Stimulated activated CD8-positive, alpha-beta memory T cell treated with anti-CD3 and anti-CD28 coated beads, Interleukin-2, amount 100 ng/mL, for 48 hours (primary cell): Measurements from ENCODE around the gene BCAS4.

Experiments
- DNase-seq, 2 donors: peaks; one replicate each; pipeline ENCODE4 v3.0.0-alpha.2; 2020; ENCODE audit warnings: low read depth in 2 of 2

The BCAS4 gene

DNA sequence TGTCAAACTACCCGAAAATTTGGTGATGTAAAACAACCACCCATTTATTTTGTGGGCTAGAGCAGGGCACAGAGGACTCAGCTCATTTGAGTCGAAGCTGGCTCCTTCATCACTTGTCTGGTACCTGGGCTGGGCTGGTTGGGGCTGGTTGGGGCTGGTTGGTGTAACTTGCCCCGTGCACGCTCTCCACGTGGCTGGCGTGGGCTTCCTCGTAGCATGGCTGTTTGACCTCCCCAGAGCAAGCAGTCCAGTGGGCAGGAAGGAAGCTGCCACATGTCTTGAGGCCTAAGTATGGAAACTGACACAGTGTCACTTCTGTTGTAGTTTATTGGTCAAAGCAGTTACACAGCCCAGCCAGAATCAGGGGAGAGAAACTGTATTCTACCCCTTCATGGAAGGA is 27.1 kb downstream of the BCAS4 start:
- DNase-seq, result no peak

DNA sequence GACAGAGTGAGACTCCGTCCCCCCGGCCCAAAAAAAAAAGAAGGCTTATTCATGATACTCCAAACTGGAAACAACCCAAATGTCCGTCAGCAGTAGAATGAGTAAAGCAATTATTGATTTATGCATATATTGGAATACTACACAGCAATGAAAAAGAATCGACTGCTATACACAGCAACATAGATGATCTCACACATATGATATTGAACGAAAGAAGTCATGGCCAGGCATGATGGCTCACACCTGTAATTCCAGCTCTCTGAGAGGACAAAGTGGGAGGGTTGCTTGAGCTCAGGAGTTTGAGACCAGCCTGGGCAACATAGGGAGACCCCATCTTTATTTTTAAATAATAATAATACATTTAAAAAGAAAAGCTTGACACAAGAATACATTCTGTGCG is 28.5 kb downstream of the BCAS4 start:
- DNase-seq, result no peak

DNA sequence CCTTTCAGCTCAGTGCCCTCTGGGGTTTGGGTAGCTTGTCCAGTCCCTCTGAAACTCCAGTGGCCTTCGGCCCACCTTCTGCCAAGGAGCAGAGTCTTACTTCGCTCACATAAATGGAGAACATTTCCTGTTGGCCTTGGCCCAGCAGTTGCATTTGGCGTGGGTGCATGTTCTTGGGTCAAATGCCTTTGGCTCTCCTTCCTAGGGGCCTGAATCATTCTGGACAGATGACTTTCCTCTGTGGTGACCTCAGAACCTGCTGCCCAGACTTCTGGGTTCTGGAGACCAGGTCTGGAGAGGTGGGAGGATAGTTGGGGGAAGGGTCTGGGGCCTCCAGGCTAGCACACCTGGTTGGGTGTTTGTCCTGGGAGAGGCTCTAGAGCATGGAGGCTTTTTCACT is 29.3 kb downstream of the BCAS4 start:
- DNase-seq, result no peak

DNA sequence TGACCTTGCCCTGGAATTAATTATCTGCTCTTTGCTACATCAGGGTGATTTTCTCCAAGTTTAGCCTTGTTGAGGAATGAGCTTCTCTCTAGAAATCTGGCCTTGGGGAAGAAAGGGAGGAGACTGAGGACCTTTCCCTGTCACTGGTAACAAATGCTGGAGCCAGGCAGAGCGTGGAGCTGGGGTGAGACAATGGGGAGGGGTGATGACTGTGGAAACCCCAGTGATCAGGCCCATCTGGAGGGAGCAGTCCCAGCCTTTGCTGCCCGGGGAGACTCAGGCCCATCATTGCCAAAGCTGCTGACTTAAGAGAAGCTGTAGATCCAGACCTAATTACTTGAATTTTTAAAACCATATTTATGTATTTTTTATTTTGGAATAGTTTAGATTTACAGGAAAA is 31.3 kb downstream of the BCAS4 start:
- DNase-seq, result no peak

DNA sequence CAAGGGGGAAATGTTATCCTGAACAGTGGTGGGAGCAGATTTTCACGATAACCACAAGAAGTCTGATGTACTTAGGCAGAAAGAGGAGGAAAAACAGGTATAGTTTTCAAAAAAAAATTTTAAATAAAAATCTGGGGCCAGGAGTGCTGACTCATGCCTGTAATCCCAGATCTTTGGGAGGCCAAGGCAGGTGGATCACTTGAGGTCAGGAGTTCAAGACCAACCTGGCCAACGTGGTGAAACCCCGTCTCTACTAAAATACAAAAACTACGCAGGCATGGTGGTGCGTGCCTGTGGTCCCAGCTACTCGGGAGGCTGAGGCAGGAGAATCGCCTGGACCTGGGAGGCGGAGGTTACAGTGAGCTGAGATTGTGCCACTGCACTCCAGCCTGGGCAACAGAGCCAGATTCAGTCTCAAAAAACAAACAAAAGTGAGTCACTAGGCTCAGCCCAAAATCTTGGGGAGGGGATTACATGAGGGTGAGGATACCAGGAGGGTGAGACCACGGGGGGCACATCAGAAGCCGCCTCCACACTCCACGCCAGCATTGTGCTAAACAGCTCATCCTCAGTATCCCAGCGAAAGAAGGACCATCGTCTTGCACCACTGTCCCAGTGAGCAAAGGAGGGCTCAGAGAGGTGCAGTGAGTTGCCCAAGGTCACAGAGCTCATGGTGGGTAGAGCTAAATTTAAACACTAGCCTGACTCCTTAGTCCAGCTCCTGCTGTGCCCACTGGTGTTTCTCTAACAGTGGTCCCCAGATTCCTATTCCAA is 33.7 kb downstream of the BCAS4 start:
- no peak for DNase-seq

DNA sequence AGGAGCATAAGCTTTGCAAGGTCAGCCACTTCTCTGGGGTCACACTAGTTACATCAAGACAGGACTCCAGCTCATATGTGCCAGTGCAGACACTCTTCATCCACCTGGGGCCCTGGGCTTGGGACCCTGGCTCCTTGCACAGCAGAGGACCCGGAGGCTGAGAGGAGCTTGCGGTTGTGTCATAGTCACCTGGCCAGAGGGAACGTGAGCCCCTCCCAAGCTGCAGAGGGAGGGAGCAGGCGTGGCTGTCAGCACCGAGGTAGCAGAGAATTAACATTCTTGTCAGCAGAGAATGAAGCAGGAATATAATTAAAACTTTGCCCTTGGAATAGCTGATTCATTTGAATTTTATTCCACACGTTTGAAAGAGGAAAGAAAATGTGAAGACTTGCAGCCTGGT is 36.8 kb downstream of the BCAS4 start:
- no peak for DNase-seq

DNA sequence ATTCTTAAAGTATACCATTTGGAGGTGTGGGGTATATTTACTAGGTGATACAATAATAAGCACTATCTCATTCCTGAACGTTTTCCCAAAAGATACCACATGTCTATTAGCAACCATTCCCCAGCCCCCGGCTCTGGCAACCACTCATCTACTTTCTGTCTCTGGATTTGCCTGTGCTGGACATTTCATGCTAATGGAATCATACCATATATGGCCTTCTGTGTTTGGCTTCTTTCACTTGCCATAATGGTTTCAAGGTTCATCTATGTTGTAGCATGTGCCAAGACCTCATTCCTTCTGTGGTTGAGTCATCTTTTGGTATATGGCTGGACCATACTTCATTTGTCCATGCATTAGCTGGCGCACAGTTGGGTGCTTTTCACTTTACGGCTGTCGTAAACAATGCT is 39.7 kb downstream of the BCAS4 start:
- DNase-seq, result no peak

DNA sequence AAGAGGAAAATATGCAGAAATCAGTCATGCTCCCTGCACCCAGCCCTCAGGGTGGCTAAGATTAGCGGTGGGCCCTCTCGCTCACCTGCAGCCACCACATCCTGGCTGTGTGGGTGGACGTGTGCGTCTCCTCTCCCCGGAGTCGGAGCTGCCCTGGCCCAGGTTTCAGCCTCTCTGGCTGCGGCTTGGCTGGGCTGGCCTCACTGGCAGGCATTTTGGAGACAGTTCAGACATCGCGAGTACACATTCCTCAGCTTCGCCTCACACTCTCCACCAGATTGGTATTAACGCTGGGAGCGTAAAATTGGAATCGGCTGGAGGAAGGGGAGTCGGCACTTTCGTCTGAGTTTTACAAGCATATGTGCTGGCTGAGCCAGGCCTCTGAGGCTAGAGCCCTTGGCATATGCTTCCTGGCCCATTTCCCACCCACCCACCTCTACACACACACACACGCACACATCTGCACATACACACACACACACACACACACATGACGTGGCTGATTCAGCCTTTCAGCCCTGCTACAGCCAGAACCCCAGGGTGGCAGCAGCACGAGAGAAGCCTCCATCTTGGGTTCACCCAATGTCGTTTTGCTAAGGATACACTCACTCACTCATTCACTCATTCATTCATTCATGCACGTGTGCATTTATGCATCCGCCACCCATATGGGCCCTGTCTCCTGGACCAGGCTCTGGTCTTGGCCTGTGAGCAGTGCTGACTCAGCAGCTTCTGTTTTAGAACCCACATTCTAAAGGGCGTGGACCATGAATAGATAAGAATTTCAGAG is 42.9 kb downstream of the BCAS4 start:
- DNase-seq, result no peak

DNA sequence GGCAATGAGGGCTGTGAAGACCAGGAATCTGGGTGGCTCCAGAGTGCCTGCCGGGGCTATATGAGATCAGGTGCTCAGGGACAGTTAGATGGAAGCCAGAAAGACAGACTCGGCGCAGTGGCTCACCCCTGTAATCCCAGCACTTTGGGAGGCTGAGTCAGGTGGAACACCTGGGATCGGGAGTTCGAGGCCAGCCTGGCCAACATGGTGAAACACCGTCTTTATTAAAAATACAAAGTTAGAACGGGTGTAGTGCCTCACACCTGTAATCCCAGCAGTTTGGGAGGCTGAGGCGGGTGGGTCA is 43.4 kb downstream of the BCAS4 start:
- no peak for DNase-seq

DNA sequence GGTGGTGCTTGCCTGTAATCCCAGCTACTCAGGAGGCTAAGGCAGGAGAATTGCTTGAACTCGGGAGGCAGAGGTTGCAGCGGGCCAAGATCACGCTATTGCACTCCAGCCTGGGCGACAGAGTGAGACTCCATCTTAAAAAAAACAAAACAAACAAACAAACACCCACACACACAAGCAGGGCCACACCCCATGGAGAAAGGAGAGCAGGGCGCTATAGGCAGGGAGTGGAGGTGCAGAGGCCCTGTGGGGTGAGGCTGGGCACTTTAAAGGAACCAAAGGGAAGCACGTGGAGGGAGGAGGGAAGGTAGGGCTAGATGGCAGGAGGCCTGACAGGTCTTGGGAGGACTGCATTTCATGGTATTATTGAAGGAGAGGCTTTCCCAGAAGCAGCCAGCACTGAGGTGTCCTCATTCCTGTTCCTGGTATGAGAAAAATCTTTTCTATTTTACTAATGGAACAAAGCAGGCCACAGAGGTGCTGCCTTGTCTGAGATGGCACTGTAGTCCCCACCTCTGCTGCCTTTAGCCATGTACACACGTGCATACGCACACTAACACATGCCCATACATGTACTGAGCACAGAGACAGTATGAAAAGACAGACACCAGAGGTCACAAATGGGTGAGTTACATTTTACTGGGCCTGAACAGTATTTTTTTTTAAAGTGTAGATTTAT is 44.0 kb downstream of the BCAS4 start:
- no peak for DNase-seq

DNA sequence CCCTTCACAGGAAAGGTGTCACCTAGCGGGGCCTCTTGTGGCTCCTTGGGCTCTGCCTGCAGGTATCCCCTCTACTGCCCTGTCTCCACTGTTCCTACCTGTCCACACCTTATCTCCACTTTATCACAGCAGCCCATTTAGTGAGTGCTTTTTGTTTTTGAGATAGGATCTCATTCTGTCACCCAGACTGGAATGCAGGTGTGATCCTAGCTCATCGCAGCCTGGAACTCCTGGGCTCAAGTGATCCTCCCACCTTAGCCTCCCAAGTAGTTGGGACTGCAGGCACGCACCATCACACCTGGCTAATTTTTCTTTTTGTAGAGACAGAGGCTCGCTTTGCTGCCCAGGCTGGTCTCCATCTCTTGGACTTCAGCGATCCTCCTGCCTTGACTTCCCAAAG is 48.0 kb downstream of the BCAS4 start:
- DNase-seq, result no peak

DNA sequence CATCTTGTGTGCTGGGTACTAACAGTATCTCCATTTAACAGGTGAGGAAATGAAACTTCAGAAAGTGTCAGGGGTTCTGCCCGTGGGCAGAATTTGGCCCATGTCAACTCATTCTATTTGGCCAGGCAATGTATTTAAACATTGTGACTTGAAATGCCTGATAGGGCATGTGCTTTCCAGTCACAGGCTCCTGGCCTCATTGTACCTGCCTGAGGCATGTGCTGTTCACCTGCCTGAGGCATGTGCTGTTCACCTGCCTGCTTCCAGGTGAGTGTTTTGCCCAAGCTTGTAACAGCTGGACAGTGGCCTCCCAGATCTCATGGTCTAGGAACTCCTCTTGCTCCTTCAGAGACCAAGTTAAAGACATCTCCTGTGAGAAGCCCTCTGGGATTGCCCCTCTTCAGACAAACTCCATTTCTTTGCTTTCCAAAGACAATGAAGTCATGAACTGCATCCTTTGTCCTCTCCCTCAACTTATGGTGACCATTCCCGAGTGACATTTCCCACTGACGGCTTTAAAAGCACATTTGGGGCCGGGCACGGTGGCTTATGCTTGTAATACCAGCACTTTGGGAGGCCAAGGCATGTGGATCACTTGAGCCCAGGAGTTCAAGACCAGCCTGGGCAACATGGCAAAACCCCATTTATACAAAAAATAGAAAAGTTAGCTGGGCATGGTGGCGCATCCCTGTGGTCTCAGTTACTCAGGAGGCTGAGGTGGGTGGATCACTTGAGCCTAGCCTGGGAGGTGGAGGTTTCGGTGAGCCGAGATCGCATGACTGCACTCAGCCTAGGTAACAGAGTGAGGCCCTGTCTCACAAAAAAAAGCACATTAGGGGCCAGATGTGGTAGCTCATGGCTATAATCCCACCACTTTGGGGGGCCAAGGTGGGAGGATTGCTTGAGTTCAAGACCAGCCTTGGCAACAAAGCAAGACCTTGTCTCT is 48.7 kb downstream of the BCAS4 start:
- no peak for DNase-seq

DNA sequence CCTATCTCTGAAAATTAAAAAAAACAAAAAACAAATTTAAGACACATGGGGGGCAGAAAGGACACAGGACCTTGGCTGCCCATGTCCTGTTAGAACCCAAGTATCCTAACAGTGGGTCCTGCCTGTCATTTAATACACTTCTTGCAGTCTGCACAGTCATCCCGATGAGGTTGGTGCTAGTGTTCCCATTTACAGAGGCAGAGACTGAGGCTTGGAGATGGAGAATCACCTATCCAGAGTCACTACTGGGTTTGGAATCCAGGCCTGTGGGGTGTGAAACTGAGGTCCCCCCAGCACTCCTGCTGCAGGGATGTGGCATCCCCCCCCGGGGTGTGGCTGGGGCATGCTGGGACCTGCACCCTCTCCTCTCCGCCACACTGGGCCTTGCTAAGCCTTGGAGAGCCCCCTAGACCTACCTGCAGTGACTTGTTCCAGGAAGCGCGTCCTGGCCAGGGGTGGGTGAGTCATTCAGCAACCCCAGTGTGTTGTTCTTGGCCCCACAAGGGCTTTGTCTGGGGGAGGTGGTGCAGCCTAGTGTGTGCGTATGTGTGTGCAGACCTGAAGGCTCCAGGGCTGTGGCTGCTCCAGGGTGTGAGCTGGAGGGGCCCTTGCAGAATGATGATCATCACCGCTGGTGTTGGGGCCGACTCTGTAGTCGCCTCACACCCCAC is 49.7 kb downstream of the BCAS4 start:
- DNase-seq, result peak; percentile 50 to 63

DNA sequence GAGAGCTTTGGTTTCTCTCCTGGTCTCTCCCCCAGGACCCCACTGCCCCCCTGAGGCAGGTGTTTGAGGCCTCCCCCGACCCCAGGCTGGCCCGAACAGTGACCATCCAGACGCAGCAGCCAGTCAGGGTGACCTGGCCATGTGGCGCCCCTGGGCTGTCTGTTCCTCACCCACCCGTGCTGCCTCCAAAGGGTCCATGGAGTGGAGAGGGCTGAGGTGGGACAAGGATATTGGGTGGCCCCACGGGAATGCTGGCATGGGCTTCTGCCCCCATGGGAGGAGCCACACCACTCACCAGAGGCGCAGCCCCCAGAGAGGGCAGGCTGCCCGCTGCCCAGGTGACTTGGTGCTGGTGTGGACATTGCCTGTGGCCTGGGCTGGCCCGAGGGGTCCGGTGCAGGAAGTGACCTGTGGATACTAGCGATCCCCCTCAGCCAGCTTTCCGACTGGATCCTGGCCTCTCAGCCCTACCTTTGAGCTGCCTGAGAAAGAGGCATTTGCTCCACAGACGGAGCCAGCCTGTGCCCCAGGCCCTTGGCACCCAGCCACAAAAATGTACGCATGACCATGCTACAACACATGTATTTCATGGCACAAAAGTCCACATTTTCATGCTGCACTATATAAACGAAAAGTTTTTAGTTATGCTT is 50.8 kb downstream of the BCAS4 start:
- DNase-seq, result no peak

DNA sequence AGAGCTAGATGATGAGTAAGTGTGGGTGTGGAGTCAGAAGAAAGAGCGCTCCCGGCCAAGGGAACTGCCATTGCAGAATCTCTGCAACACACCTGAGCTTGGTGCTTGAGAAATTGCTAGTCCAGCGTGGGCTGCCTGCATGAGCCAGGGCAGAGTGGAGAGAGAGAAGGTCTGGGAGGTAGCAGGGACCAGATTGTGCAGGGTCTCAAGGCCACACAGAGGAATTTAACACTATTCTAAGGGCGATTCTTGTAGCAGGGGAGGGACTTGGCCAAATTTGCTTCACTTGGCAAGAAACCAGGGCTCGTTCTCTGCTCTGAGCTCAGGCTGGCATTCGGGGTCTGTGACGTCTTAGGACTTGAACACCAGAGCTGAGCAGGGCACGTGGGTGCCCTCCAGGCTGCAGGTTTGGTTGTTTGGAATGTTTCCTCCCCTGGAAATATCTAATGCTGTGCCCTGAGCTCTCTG is 53.5 kb downstream of the BCAS4 start:
- DNase-seq, result no peak

DNA sequence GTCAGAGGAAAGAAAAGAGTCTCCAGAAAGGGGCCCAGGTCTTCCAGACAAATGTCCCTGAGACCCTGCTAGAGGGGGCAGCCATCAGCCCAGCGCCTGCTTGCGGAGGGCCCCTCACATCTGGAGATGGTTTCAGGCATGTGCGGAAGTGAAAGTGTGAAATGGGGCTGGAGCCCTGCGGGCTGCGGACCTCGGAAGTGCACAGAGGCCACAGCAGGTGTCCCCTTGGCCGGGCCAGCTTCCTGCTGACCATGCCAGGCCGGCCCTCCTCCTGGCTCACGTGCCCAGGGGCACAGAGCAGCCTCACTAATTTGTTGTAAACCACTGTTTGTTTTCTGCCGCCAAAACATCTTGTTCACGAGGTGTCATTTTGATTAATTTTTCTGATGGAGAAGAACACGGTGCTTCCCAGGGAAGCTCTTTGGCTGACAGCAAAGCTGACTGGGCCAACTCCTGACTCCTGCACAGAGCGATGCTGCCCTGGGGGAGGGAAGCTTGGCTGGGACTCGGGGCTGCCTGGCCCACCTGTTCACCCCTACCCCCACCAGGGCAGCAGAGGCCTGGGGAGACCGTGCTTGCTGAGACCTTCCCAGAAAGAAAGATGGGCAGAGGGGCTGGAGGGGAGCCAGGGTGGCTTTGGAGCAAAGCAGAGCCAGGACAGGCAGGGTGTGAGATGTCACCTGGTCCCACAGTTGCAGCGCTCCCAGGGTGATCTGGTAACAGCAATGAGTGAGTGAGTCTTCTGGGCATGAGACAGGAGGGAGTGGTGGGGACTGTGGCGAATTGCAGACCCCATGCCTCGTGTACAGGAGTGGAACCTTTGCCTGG is 54.2 kb downstream of the BCAS4 start:
- no peak for DNase-seq

DNA sequence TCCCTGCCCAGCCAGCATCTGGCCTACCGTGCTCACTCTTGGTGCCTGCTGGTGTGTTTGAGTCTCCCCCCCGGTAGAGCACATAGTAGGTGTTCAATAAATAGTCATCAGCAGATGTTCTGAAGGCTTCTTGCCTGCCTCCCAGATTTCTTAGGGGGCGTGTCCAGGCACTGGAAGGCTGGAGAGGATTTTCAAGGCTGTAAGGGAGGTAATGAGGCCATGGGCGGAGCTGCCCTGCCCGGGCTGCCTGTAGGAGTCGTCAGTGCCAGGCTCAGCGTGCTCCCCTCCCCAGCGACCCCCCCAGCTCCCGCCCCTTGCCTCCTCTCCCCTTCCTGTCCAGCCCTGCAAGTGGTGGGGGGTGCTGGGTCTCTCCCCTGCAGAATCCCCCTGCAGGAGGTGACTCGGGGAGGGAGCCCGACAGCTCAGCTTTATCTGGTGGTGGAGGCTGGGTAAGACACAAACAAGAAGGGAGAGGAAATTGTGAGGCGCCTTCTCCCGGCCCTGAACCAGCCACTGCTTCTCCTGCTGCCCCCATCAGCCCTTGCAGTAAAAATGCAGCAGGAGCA is 55.9 kb downstream of the BCAS4 start:
- DNase-seq, result no peak

DNA sequence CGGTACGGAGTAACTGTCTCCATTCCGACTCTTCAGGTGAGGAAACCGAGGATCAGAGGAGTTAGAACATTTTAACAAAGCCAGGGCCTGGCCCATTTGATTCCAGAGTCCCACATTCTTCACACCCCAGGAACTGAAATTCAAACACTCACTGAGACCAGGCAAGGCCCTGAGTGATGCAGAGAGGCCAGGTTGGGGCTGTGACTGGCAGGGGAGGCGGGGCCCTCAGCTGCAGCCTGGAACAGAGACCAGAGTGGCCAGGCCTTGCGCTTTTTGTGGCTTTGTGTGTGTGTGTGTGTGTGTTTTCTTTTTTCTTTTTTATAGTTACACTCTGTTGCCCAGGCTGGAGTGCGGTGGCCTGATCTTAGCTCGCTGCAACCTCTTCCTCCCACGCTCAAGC is 57.2 kb downstream of the BCAS4 start:
- no peak for DNase-seq

DNA sequence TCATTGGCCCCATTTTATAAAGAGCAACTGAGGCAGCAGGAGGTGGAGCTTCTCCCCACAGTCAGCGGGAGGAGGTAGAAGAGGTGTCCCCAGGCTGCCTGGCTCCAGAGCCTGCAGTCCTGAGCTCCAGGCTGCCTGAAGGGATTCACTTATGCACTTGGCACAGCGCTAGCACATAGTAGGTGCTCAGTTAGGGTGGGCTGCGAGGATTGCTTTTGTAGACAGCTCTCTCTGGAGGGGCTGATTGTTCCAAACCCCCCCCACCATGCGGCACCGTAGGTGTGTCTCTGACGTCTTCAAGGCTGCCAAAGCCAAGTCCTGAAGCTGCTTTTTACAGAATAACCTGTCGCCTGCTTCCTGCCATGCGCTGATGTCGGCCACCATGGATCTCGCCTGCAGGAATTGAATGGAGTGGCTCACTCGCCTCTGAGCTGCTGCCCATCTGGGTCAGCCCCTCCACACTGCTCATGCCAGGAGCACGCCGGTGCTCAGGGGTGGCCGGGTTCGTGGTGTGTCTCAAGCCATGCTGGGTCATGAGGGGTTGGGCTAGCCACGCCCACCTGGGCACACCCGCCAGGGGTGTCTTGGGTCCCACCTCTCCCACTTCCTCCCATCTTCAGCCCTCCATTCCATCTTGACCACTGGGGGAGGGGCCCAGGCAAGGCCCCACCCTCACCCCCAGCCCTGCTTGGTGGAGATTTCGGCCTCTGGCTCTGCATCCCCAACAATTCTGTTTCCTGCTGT is 59.8 kb downstream of the BCAS4 start:
- DNase-seq, result no peak
